GM18519 (cell line): Measurements from ENCODE around the gene HOXD12.

Source experiments
- ATAC-seq: cut with Tn5 transposase; IDR thresholded peaks from one replicate; pipeline ENCODE4 v1.9.1; 2021; ENCODE audit warnings: mild to moderate bottlenecking, moderate library complexity; ENCODE audit not compliant: unreplicated experiment, low FRiP score

The HOXD12 gene

GRCh38 chr2:176146645-176147044 is 47.0 kb downstream of the HOXD12 start:
- no peak for ATAC-seq

GRCh38 chr2:176147210-176147799 is 47.7 kb downstream of the HOXD12 start:
- no peak for ATAC-seq

GRCh38 chr2:176147800-176148496 is 48.4 kb downstream of the HOXD12 start:
- ATAC-seq = no peak

GRCh38 chr2:176148751-176149421 is 49.3 kb downstream of the HOXD12 start:
- no peak for ATAC-seq

GRCh38 chr2:176149481-176149938 is 49.9 kb downstream of the HOXD12 start:
- no peak for ATAC-seq

- no peak for ATAC-seq
Observed at GRCh38 chr2:176149939-176150583, 50.5 kb downstream of the HOXD12 start.

- ATAC-seq = no peak
Observed at GRCh38 chr2:176150584-176151441, 51.2 kb downstream of the HOXD12 start.

- ATAC-seq = no peak
Observed at GRCh38 chr2:176151442-176152287, 52.1 kb downstream of the HOXD12 start, which contains the start of gene HOXD4. TSS of gene HOXD4 (plus strand) at chr2:176151550. CDS start at chr2:176151634, 84 bp downstream.
